Activated T-cell treated with anti-CD3 and anti-CD28 coated beads for 48 hours (primary cell): ENCODE measurements around the gene HIVEP3.
"Not testable (repeated sequence)": the region's sequence is repeated elsewhere in the genome, so short reads cannot be mapped to it uniquely, and the experiment has no call there.

Experiments
- DNase-seq: peaks from one replicate; pipeline ENCODE4 v3.0.0-alpha.2; 2020; ENCODE audit warnings: low read depth

The HIVEP3 gene

GRCh38 chr1:41580520-41581172 is 338.1 kb downstream of the HIVEP3 start:
- DNase-seq: no peak

GRCh38 chr1:41580021-41580420 is 338.7 kb downstream of the HIVEP3 start:
- no peak for DNase-seq

GRCh38 chr1:41578712-41579335 is 339.9 kb downstream of the HIVEP3 start:
- no peak for DNase-seq

GRCh38 chr1:41576620-41577019 is 342.1 kb downstream of the HIVEP3 start:
- DNase-seq: no peak

GRCh38 chr1:41576206-41576605 is 342.5 kb downstream of the HIVEP3 start:
- DNase-seq: no peak

- no peak for DNase-seq
These were observed 343.9 kb downstream of the HIVEP3 start for GRCh38 chr1:41574842-41575241.

DNA sequence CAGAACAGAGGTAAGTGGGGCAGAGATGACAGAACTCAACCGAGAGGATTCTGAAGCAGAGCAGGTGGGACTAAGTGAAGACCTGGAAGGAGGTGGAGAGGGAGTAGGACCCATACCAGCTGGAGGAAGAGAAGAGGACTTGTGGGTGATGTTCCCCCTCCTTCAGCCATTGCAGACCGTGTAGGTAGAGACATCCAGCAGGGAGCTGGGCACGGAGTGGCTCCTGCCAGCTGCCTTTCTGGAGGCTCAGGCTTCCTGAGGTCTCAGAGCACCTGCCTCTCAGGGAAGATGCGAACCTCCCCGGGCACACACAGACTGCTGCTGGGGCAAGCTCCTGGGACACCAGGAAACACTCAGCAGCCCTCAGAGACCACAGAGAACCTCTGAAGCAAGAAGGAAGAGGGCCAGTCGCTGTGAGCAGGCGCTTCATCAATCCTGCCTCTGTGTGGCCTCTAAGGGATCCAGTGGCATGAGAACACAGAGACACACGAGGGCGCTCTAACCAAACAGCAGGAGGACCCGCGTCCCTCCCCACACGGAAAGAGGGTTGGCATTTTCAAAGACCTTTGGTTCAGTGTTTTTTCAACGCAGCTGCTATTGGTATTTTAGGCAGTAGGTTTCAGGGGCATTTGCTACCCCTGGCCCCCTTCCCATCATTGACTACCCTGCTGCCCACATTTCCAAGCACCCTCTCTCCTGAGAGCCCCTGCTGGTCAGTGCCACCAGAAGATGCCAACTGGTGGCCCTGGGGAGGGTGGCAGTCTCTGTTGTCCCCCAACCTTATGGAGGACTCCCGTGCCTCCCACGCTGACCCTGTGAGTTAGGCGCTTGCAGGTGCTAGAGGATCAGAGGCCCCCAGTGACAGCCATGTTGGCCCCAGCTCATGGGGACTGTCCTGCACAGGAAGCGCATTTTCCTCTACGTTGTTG is 344.7 kb downstream of the HIVEP3 start:
- DNase-seq: peak; percentile 62

DNA sequence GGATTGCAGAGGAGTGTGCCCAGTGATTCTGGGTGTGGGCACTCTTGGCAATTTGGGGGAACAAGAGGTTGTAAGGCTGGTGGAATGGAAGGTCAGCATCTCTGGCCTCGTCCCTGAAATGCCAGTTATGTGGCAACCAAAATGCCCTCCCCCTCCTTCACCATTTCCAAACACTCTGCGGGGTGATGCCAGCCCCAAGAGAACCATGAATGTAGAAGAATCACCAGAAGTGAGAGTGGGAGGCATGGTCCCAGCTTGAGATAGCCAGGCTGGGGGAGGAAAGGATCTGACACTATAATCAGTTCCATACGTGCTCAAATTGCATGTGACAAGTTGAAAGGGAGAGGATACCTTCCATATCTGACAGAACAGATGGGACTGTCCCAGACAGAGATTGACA is 345.5 kb downstream of the HIVEP3 start:
- no peak for DNase-seq

DNA sequence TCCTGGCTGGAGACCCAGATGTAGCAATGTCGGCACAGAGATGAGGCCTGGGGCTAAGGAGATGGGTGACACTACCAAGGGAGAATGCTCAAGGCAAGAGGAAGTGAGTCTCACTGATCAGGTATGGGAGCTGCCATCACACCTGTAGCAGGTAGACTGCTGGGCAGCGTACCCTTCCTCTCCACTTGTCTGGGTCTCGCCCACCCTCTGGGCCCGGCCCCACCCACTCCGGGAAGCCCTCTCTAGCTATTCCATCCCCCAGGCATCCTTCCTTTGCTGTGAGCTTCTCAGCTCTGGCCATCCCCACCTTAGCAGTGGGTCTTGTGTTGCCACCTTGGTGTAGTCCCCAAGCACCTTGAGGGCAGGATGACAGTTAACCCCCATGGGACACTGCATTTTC is 346.5 kb downstream of the HIVEP3 start:
- DNase-seq: no peak

DNA sequence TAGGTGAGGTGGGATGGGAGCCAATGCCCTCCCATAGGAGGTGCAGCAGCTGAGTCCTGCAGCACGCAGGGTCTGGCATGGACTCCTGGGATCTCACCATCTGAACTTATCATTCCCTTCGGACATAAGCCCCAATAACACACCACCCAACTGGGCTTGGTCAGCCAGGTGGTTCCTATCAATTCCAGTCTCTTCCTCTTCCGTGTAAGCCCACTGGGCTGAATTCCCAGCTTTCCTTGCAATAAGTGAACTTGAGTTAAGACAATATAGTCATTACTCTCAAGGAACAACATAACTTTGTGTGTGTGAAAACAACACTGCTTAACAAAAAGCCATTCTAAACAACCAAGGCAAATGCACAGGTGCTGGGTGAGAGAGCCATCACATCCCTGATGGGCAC is 347.7 kb downstream of the HIVEP3 start:
- DNase-seq: no peak

- DNase-seq: no peak
These were observed 350.5 kb downstream of the HIVEP3 start for GRCh38 chr1:41568204-41568603.

DNA sequence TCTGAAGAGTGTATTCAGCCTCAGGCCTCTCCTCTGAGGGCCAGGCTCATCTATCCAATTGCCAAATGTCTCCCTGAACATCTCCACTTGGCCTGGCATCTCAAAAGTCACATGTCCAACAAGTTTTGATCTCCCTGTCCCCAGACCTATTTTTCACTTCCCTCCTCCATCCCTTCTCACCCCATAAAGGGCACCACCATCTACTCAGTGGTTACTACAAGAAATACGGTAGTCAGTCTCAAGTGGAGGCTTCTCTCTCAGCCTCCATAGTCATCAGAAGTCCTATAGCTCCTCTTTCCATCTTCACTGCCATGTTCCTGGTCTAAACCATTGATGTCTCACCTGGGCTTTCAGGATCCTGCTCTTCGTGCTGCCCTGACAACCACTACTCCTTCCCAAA is 351.8 kb downstream of the HIVEP3 start:
- no peak for DNase-seq

DNA sequence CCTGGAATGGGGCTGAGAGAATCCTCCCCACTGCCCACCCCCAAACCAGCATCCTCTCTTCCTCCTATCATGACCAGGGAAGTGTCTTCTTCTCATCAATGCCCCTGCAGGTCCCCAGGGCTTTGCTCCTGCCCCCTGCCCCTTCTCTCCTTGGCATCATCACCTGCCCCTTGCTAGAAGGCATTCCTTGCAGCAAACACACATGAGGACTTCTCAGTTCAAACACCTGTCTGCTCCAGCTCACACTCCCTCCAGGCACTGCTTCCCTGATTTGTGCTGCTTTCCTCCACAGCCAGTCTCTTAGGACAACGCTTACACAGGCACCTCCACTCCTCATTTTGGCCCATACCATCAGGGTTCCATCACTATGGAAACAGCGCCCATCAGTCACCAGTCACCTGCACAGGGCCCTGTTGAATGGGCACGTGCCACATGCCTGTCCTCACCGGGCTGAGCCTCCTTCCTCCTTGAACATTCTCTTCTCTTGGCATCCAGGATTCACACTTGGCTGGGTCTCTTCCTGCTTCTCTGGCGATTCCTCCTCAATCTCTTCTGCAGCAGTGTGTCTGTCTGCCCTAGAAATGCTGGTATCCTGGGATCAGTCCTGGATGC is 352.3 kb downstream of the HIVEP3 start:
- no peak for DNase-seq

DNA sequence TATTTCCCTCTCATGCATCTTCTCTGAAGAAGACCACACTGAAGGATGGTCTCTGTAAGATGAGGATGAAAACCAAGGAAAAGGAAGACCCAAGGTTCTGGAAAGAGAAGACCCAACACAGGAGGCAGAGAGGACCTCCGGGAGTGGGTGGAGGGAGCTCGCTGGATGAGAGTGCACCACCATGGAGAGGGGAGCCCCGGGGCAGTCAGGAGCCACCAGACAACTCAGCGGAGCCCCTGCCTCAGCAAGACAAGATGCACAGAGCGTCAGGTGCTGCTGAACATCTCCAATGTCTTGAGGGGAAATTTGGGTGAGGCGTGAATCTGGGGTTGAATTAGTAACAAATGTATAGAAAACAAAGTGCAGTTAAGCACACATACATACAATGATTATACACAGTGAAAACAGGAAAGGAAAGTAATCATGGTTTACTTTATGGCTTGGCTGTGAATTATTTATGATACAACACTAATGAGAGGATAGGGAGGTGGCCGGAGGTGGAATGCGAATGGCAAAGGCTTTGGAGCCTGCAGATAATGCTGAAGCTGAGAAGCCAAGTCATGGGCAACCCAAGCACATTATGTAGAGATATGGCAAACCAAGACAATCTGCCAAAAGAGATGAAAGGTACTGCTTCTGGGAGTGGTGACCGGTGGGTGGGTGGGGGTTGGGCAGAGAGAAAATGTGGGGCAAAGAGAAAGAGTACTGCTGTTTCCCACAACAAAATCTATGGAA is 353.8 kb downstream of the HIVEP3 start:
- DNase-seq: no peak

DNA sequence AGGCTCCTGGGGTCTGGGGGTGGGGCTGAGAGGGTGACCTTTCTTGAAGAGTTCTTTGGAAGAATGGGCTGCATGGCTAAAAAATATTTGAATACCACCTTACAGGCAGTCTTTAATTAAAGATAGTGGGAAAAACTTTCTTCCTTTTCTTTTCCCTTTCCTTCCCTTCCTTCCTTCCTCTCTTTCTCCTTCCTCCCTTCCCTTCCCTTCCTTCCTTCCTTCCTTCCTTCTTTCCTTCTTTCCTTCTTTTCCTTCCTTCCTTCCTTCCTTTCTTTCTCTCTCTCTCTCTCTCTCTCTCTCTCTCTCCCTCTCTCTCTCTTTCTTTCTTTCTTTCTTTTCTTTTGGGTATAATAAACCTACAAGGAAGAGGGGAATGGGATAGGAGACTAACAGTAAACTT is 356.4 kb downstream of the HIVEP3 start:
- no peak for DNase-seq

DNA sequence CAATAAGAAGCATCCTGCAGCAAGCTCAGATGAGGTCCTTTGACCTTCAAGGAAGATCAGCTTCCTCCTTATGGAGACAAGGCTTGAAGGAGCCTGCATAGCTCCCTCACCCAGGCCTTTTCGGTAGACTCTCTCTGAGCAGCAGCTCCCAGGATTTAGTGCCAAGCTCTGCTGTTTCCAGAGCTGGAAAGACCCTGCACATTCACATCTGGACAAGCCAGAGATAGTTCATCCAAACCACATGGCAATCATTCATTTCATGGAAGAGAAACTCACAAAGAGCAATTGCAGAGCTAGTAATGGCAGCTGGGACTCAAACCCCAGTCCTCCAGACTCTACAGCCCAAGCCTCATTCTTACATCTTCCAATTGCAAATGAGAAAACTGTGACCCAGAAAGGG is 357.8 kb downstream of the HIVEP3 start:
- no peak for DNase-seq

GRCh38 chr1:41560496-41560895 is 358.2 kb downstream of the HIVEP3 start:
- DNase-seq: no peak

GRCh38 chr1:41559331-41559730 is 359.4 kb downstream of the HIVEP3 start:
- DNase-seq: no peak

DNA sequence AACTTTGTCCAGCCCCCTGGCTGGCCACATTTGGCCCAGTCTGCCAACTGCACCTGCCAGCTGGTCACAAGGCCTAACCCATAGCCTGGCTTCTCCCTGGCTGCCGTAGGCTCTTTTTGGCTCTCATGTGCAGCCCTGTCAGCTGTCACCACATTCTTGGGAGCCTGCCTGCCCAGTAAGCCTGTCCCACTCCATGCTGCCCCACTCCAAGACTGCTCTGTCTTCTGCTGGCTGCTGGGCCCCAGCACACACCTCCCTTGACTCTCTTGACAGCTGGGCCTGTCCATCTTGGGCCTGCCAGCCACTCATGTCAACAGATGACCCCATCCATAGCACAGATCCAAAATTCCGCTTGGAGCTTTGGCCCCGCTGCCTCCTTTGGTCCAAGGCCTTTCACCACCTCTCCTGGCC is 360.0 kb downstream of the HIVEP3 start:
- no peak for DNase-seq

GRCh38 chr1:41557751-41558455 is 360.8 kb downstream of the HIVEP3 start:
- DNase-seq: no peak

DNA sequence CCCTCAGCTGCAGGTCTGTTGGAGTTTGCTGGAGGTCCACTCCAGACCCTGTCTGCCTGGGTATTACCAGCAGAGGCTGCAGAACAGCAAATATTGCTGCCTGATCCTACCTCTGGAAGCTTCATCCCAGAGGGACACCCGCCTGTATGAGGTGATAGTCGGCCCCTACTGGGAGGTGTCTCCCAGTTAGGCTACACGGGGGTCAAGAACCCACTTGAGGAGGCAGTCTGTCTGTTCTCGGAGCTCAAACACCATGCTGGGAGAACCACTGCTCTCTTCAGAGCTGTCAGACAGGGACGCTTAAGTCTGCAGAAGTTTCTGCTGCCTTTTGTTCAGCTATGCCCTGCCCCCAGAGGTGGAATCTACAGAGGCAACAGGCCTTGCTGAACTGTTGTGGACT is 364.0 kb downstream of the HIVEP3 start:
- DNase-seq: not testable (repeated sequence)
